HepG2 (cell line): ENCODE measurements around the gene CYP20A1. TPM values are rescaled to one million over a fixed set of nuclear protein-coding genes. Genes with fewer than 3 reads are reported as not detected.

ENCODE experiments used
- BORCS8-MEF2B ChIP-seq: sonication (generic); formaldehyde crosslinking; IDR thresholded peaks from 2 replicates; pipeline ENCODE4 v1.8.0; 2022; ENCODE audit warnings: mild to moderate bottlenecking, missing genetic modification reagents
- GATA4 ChIP-seq: sonication (generic); IDR thresholded peaks from 2 replicates; pipeline ENCODE4 v1.6.1; 2016; ENCODE audit warnings: antibody characterized with exemption, low read depth, borderline replicate concordance
- RAD21 ChIP-seq: fragments of 450-650 bp; formaldehyde crosslinking; IDR thresholded peaks from 2 replicates; pipeline ENCODE4 v1.5.0; 2020; ENCODE audit warnings: mild to moderate bottlenecking
- RBM22 ChIP-seq: fragments of 200-400 bp; formaldehyde crosslinking; optimal IDR thresholded peaks from 2 replicates; pipeline ENCODE3; 2017; ENCODE audit warnings: mild to moderate bottlenecking, low read length, moderate library complexity
- THYN1 ChIP-seq: sonication (generic); formaldehyde crosslinking; IDR thresholded peaks from 2 replicates; pipeline ENCODE4 v1.8.1; 2023; ENCODE audit warnings: low read depth, mild to moderate bottlenecking, moderate library complexity, missing genetic modification reagents, borderline replicate concordance
- ZBTB21 ChIP-seq: sonication (generic); formaldehyde crosslinking; IDR thresholded peaks from 2 replicates; pipeline ENCODE4 v1.4.0; 2020; ENCODE audit warnings: missing genetic modification reagents
- ZNF20 ChIP-seq: sonication (generic); formaldehyde crosslinking; IDR thresholded peaks from 2 replicates; pipeline ENCODE4 v1.4.0; 2020; ENCODE audit warnings: mild to moderate bottlenecking, moderate library complexity, missing genetic modification reagents
- ZNF564 ChIP-seq: sonication (generic); formaldehyde crosslinking; IDR thresholded peaks from 2 replicates; pipeline ENCODE4 v1.8.1; 2023; ENCODE audit warnings: mild to moderate bottlenecking, missing genetic modification reagents
- ZNF816 ChIP-seq: sonication (generic); formaldehyde crosslinking; IDR thresholded peaks from 2 replicates; pipeline ENCODE4 v1.8.0; 2022; ENCODE audit warnings: missing genetic modification reagents, mild to moderate bottlenecking, borderline replicate concordance
- polyA plus RNA-seq, 8 experiments: library from polyadenylated mRNA; depleted of rRNA in 3 of 8; stranded (reverse) in 7 of 8; unstranded in 1 of 8; fragments of >200 nt; fragmentation: Illumina TruSeq in 4 of 8; extraction: Trizol in 4 of 8; gene quantifications; 2 replicates each; pipeline versions ENCODE4 v1.2.1 to v1.2.3, GENCODE V29; 2011 to 2016; ENCODE audit warnings: low read depth in 4 of 8, missing spikeins in 1 of 8, mixed read lengths in 1 of 8; ENCODE audit not compliant: insufficient read depth in 1 of 8
- total RNA-seq, 5 experiments: library from RNA; depleted of rRNA; stranded (reverse); fragments of >200 nt; fragmentation: Illumina TruSeq; extraction: Trizol; gene quantifications; 2 replicates each; pipeline ENCODE4 v1.2.3, GENCODE V29; 2016; ENCODE audit warnings: low read depth in 1 of 5
- TF ChIP-seq, protein P1 (sequence below): sonication (generic); formaldehyde crosslinking; IDR thresholded peaks from 2 replicates; pipeline ENCODE4 v1.4.0; 2020; ENCODE audit warnings: missing genetic modification reagents
- TF ChIP-seq, protein P2 (sequence below): sonication (generic); formaldehyde crosslinking; IDR thresholded peaks from 2 replicates; pipeline ENCODE4; 2020; ENCODE audit warnings: missing genetic modification reagents, mild to moderate bottlenecking, borderline replicate concordance
- TF ChIP-seq, protein P3 (sequence below): sonication (generic); formaldehyde crosslinking; IDR thresholded peaks from 2 replicates; pipeline ENCODE4 v1.5.0; 2020; ENCODE audit warnings: mild to moderate bottlenecking, missing genetic modification reagents, borderline replicate concordance
- TF ChIP-seq, protein P4 (sequence below): IDR thresholded peaks from 2 replicates; pipeline ENCODE4 v1.6.1; 2016; ENCODE audit warnings: mild to moderate bottlenecking, missing biosample characterization, missing genetic modification reagents

CYP20A1 gene
- total and polyA plus RNA-seq, 2 of the 13 experiments (the other 11 are each of a cell fraction or from before 2014, with no cell fraction given): 9.6 to 35.3 TPM

DNA sequence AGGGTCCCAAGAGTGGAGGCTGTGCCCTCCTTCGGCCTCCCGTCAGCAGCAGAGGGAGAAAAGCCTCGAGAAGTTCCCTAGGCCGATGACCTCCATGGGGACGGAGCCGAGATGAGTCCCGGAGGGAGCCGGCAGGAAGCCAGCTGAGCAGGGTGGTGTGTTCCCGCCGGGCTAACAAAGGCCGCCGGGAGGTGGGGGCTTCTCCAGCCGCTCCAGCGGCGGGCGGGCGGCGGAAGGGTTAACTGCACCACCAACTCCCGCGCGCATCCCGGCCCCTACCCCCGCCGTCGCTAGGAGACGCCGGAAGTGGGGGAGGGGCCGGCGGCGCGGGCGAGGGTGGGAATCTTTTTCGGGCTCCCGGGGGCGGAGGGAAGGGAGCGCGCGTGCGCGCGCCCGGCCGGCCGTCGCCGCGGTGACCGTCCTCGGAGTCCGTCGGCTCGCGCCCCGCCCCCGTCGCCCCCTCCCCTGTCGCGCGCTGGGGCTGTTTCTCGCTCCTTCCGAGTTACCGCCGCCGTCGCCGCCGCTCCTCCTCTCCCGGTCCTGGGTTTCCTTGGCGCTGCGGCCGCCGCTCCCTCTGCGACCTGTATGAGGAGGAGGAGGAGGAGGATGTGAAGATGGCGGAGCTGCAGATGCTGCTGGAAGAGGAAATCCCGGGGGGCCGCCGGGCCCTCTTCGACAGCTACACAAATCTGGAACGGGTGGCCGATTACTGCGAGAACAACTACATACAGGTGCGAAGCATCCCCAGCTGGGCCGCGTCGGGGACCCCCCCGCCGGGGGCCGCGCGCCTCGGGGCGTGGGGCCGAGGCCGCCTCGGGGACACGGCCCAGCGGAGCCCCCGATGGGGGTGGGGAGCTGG lies 89.3 kb downstream of the CYP20A1 start, which contains the start of gene ABI2 (continued):
- TF ChIP-seq BORCS8-MEF2B (CRISPR knock-in tag) (peak; percentile 70; the same call in 1 of the 2 replicates), ZNF816 (CRISPR knock-in tag) (peak; percentile 88; the same call in 1 of the 2 replicates), ZBTB21 (CRISPR knock-in tag) (no peak), ZNF20 (CRISPR knock-in tag) (0 out of 2 replicates have a peak, but pooled peaks have one; percentile 27), THYN1 (CRISPR knock-in tag) (0 out of 2 replicates have a peak, but pooled peaks have one; percentile 73), ZNF564 (CRISPR knock-in tag) (no peak), RAD21 (peak; percentile 60), GATA4 (0 out of 2 replicates have a peak, but pooled peaks have one; percentile 13), RBM22 (peak; percentile 93)
- TF ChIP-seq, protein P1, sequence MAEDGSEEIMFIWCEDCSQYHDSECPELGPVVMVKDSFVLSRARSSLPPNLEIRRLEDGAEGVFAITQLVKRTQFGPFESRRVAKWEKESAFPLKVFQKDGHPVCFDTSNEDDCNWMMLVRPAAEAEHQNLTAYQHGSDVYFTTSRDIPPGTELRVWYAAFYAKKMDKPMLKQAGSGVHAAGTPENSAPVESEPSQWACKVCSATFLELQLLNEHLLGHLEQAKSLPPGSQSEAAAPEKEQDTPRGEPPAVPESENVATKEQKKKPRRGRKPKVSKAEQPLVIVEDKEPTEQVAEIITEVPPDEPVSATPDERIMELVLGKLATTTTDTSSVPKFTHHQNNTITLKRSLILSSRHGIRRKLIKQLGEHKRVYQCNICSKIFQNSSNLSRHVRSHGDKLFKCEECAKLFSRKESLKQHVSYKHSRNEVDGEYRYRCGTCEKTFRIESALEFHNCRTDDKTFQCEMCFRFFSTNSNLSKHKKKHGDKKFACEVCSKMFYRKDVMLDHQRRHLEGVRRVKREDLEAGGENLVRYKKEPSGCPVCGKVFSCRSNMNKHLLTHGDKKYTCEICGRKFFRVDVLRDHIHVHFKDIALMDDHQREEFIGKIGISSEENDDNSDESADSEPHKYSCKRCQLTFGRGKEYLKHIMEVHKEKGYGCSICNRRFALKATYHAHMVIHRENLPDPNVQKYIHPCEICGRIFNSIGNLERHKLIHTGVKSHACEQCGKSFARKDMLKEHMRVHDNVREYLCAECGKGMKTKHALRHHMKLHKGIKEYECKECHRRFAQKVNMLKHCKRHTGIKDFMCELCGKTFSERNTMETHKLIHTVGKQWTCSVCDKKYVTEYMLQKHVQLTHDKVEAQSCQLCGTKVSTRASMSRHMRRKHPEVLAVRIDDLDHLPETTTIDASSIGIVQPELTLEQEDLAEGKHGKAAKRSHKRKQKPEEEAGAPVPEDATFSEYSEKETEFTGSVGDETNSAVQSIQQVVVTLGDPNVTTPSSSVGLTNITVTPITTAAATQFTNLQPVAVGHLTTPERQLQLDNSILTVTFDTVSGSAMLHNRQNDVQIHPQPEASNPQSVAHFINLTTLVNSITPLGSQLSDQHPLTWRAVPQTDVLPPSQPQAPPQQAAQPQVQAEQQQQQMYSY (CRISPR knock-in tag): no peak
- TF ChIP-seq, protein P2, sequence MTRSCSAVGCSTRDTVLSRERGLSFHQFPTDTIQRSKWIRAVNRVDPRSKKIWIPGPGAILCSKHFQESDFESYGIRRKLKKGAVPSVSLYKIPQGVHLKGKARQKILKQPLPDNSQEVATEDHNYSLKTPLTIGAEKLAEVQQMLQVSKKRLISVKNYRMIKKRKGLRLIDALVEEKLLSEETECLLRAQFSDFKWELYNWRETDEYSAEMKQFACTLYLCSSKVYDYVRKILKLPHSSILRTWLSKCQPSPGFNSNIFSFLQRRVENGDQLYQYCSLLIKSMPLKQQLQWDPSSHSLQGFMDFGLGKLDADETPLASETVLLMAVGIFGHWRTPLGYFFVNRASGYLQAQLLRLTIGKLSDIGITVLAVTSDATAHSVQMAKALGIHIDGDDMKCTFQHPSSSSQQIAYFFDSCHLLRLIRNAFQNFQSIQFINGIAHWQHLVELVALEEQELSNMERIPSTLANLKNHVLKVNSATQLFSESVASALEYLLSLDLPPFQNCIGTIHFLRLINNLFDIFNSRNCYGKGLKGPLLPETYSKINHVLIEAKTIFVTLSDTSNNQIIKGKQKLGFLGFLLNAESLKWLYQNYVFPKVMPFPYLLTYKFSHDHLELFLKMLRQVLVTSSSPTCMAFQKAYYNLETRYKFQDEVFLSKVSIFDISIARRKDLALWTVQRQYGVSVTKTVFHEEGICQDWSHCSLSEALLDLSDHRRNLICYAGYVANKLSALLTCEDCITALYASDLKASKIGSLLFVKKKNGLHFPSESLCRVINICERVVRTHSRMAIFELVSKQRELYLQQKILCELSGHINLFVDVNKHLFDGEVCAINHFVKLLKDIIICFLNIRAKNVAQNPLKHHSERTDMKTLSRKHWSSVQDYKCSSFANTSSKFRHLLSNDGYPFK (CRISPR knock-in tag): peak; percentile 83; the same call in 1 of the 2 replicates
- TF ChIP-seq, protein P3, sequence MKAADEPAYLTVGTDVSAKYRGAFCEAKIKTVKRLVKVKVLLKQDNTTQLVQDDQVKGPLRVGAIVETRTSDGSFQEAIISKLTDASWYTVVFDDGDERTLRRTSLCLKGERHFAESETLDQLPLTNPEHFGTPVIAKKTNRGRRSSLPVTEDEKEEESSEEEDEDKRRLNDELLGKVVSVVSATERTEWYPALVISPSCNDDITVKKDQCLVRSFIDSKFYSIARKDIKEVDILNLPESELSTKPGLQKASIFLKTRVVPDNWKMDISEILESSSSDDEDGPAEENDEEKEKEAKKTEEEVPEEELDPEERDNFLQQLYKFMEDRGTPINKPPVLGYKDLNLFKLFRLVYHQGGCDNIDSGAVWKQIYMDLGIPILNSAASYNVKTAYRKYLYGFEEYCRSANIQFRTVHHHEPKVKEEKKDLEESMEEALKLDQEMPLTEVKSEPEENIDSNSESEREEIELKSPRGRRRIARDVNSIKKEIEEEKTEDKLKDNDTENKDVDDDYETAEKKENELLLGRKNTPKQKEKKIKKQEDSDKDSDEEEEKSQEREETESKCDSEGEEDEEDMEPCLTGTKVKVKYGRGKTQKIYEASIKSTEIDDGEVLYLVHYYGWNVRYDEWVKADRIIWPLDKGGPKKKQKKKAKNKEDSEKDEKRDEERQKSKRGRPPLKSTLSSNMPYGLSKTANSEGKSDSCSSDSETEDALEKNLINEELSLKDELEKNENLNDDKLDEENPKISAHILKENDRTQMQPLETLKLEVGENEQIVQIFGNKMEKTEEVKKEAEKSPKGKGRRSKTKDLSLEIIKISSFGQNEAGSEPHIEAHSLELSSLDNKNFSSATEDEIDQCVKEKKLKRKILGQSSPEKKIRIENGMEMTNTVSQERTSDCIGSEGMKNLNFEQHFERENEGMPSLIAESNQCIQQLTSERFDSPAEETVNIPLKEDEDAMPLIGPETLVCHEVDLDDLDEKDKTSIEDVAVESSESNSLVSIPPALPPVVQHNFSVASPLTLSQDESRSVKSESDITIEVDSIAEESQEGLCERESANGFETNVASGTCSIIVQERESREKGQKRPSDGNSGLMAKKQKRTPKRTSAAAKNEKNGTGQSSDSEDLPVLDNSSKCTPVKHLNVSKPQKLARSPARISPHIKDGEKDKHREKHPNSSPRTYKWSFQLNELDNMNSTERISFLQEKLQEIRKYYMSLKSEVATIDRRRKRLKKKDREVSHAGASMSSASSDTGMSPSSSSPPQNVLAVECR (CRISPR knock-in tag): peak; percentile 94
- TF ChIP-seq, protein P4, sequence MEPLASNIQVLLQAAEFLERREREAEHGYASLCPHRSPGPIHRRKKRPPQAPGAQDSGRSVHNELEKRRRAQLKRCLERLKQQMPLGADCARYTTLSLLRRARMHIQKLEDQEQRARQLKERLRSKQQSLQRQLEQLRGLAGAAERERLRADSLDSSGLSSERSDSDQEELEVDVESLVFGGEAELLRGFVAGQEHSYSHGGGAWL (CRISPR knock-in tag): peak; percentile 59; the same call in 1 of the 2 replicates
